Measurements from ENCODE around the gene CDH22. TPM values are rescaled to one million over a fixed set of nuclear protein-coding genes. Genes with fewer than 3 reads are reported as not detected.

Gene CDH22
- total and polyA plus RNA-seq, 4 donors = 0.03 to 0.25 (median 0.09) TPM

- Histone ChIP-seq H3K36me3 (ENCODE audit: control insufficient read depth in 4 of 4, insufficient read depth in 4 of 4, low read length in 4 of 4) (no peaks in the 10 kb centered on the region), H3K4me1 (ENCODE audit: control insufficient read depth in 5 of 5, insufficient read depth in 5 of 5, low read length in 5 of 5) (no peaks in the 10 kb centered on the region), H3K27ac (ENCODE audit: low read depth in 1 of 2, low read length in 1 of 2) (no peak overlapping the region), H3K9ac (ENCODE audit: insufficient read depth in 1 of 2, low read length in 2 of 2) (no peak overlapping the region), H3K27me3 (ENCODE audit: control insufficient read depth in 3 of 3, insufficient read depth in 3 of 3, low read length in 2 of 3) (peaks cover 0 to 37% (median 0%) of the 10 kb centered on the region in 3 donors), H3K9me3 (ENCODE audit: control insufficient read depth in 4 of 4, insufficient read depth in 3 of 4, low read length in 3 of 4) (no peaks in the 10 kb centered on the region), H3K4me3 (no peak overlapping the region)
- no peak for DNase-seq
- ATAC-seq (ENCODE audit: insufficient read depth, low FRiP score) = no peak
- WGBS, 2 donors = 62 to 65% methylated on average over 7 of the region's 7 CpGs
- no peak for TF ChIP-seq CTCF (IDR thresholded peaks at IDR 0.05; ENCODE audit: control extremely low read depth, extremely low read depth)
Measured at GRCh38 chr20:46159101-46159897, 149.0 kb downstream of the CDH22 start.

- ATAC-seq (ENCODE audit: insufficient read depth, low FRiP score) (no peak), DNase-seq (no peak)
- Histone ChIP-seq H3K27me3 (ENCODE audit: control insufficient read depth in 3 of 3, insufficient read depth in 3 of 3, low read length in 2 of 3) (peaks cover 0 to 31% (median 2%) of the 10 kb centered on the region in 3 donors), H3K4me3 (no peak overlapping the region), H3K9me3 (ENCODE audit: control insufficient read depth in 4 of 4, insufficient read depth in 3 of 4, low read length in 3 of 4) (no peaks in the 10 kb centered on the region), H3K27ac (ENCODE audit: low read depth in 1 of 2, low read length in 1 of 2) (no peak overlapping the region), H3K36me3 (ENCODE audit: control insufficient read depth in 4 of 4, insufficient read depth in 4 of 4, low read length in 4 of 4) (no peaks in the 10 kb centered on the region), H3K9ac (ENCODE audit: insufficient read depth in 1 of 2, low read length in 2 of 2) (no peak overlapping the region), H3K4me1 (ENCODE audit: control insufficient read depth in 5 of 5, insufficient read depth in 5 of 5, low read length in 5 of 5) (no peaks in the 10 kb centered on the region)
- WGBS, 2 donors = 30 to 41% methylated on average over 5 of the region's 5 CpGs
- TF ChIP-seq CTCF (IDR thresholded peaks at IDR 0.05; ENCODE audit: control extremely low read depth, extremely low read depth) = no peak
Measured at GRCh38 chr20:46158476-46158987, 149.8 kb downstream of the CDH22 start.

GRCh38 chr20:46157625-46158024 lies 150.7 kb downstream of the CDH22 start:
- TF ChIP-seq CTCF (IDR thresholded peaks at IDR 0.05; ENCODE audit: control extremely low read depth, extremely low read depth) = no peak
- DNase-seq (no peak), ATAC-seq (ENCODE audit: insufficient read depth, low FRiP score) (no peak)
- no peaks in the 10 kb centered on the region for H3K9me3 ChIP-seq (ENCODE audit: control insufficient read depth in 4 of 4, insufficient read depth in 3 of 4, low read length in 3 of 4)
- H3K4me1 ChIP-seq (ENCODE audit: control insufficient read depth in 5 of 5, insufficient read depth in 5 of 5, low read length in 5 of 5) = no peaks in the 10 kb centered on the region
- no peak overlapping the region for H3K9ac ChIP-seq (ENCODE audit: insufficient read depth in 1 of 2, low read length in 2 of 2)
- H3K27me3 ChIP-seq (ENCODE audit: control insufficient read depth in 3 of 3, insufficient read depth in 3 of 3, low read length in 2 of 3) = peaks cover 0 to 30% (median 2%) of the 10 kb centered on the region in 3 donors
- H3K36me3 ChIP-seq (ENCODE audit: control insufficient read depth in 4 of 4, insufficient read depth in 4 of 4, low read length in 4 of 4) = no peaks in the 10 kb centered on the region
- H3K27ac ChIP-seq (ENCODE audit: low read depth in 1 of 2, low read length in 1 of 2) = no peak overlapping the region
- H3K4me3 ChIP-seq = no peak overlapping the region
- WGBS, 2 donors = 58 to 71% methylated on average over 7 of the region's 7 CpGs

Measured in lung (tissue), 12 donors.